ENCODE measurements around the gene P3H2.
"Not testable (repeated sequence)": the region's sequence is repeated elsewhere in the genome, so short reads cannot be mapped to it uniquely, and the experiment has no call there.

Gene P3H2

GRCh38 chr3:190155752-190156151, 35.1 kb upstream of the P3H2 start:
- POLR2A ChIA-PET, result no interaction called here
- CTCF ChIA-PET, result no interaction called here
- no peaks in the 10 kb centered on the region for H3K9me3 ChIP-seq (ENCODE audit: control insufficient read depth, insufficient read depth, low read depth, low read length)
- H3K27ac ChIP-seq (ENCODE audit: extremely low read depth, low read depth, low read length), result no peak overlapping the region
- H3K4me3 ChIP-seq (ENCODE audit: low read depth, low read length), result no peak overlapping the region
- no peak for TF ChIP-seq BCL6B (tag by site-specific recombination; IDR thresholded peaks at IDR 0.05)
- TF ChIP-seq SP2 (tag by site-specific recombination; IDR thresholded peaks at IDR 0.05), result no peak
- TF ChIP-seq ZNF488 (tag by site-specific recombination; IDR thresholded peaks at IDR 0.05), result no peak
- TF ChIP-seq BCL11A (tag by site-specific recombination; IDR thresholded peaks at IDR 0.05; ENCODE audit: low read depth), result no peak
- TF ChIP-seq GLI4 (tag by site-specific recombination; IDR thresholded peaks at IDR 0.05), result no peak
- TF ChIP-seq KLF7 (tag by site-specific recombination; IDR thresholded peaks at IDR 0.05; ENCODE audit: borderline replicate concordance), result no peak
- TF ChIP-seq ZNF654 (tag by site-specific recombination; IDR thresholded peaks at IDR 0.05; ENCODE audit: low read depth), result no peak
- no peak for TF ChIP-seq ZNF621 (tag by site-specific recombination; IDR thresholded peaks at IDR 0.05)
- no peak for TF ChIP-seq ZNF792 (tag by site-specific recombination; IDR thresholded peaks at IDR 0.05)
- H3K36me3 ChIP-seq (ENCODE audit: control insufficient read depth in 2 of 2, insufficient read depth in 1 of 2, low read length in 2 of 2), result no peaks in the 10 kb centered on the region
- peaks cover 6% of the 10 kb centered on the region for H3K4me1 ChIP-seq (ENCODE audit: control insufficient read depth, insufficient read depth, low read length)

GRCh38 chr3:190150681-190151080, 30.0 kb upstream of the P3H2 start:
- CTCF ChIA-PET, result interaction anchor here (0.6 kb wide), 1 partner anchor 8 kb away, joined by 3 read pairs; no protein-coding TSS in a partner anchor
- Histone ChIP-seq H3K36me3 (ENCODE audit: control insufficient read depth in 2 of 2, insufficient read depth in 1 of 2, low read length in 2 of 2) (no peaks in the 10 kb centered on the region), H3K9me3 (ENCODE audit: control insufficient read depth, insufficient read depth, low read depth, low read length) (no peaks in the 10 kb centered on the region), H3K27ac (ENCODE audit: extremely low read depth, low read depth, low read length) (no peak overlapping the region), H3K4me3 (ENCODE audit: low read depth, low read length) (no peak overlapping the region), H3K4me1 (ENCODE audit: control insufficient read depth, insufficient read depth, low read length) (peaks cover 6% of the 10 kb centered on the region)
- TF ChIP-seq ZNF24 (tag by site-specific recombination; IDR thresholded peaks at IDR 0.05) (no peak), ZNF48 (tag by site-specific recombination; IDR thresholded peaks at IDR 0.05) (no peak), PRDM10 (tag by site-specific recombination; IDR thresholded peaks at IDR 0.05) (no peak), SALL2 (tag by site-specific recombination; IDR thresholded peaks at IDR 0.05; ENCODE audit: borderline replicate concordance) (no peak), HOXD13 (CRISPR knock-in tag; IDR thresholded peaks at IDR 0.05; ENCODE audit: borderline replicate concordance) (no peak), ZNF148 (tag by site-specific recombination; IDR thresholded peaks at IDR 0.05; ENCODE audit: borderline replicate concordance) (no peak), ZNF202 (tag by site-specific recombination; IDR thresholded peaks at IDR 0.05; ENCODE audit: borderline replicate concordance) (no peak), ZNF626 (tag by site-specific recombination; IDR thresholded peaks at IDR 0.05) (no peak), TCF7L2 (IDR thresholded peaks at IDR 0.05; ENCODE audit: borderline replicate concordance, low read depth, low read length) (no peak), ZNF423 (tag by site-specific recombination; IDR thresholded peaks at IDR 0.05) (no peak), ZNF596 (tag by site-specific recombination; IDR thresholded peaks at IDR 0.05) (no peak), KLF10 (tag by site-specific recombination; IDR thresholded peaks at IDR 0.05) (no peak), ZNF2 (tag by site-specific recombination; IDR thresholded peaks at IDR 0.05) (no peak), ZNF302 (tag by site-specific recombination; IDR thresholded peaks at IDR 0.05; ENCODE audit: low read depth) (no peak)
- POLR2A ChIA-PET, result no interaction called here

- H3K36me3 ChIP-seq (ENCODE audit: control insufficient read depth in 2 of 2, insufficient read depth in 1 of 2, low read length in 2 of 2); H3K27ac ChIP-seq (ENCODE audit: extremely low read depth, low read depth, low read length); H3K9me3 ChIP-seq (ENCODE audit: control insufficient read depth, insufficient read depth, low read depth, low read length); H3K4me3 ChIP-seq (ENCODE audit: low read depth, low read length); POLR2A ChIA-PET; H3K4me1 ChIP-seq (ENCODE audit: control insufficient read depth, insufficient read depth, low read length): not testable (repeated sequence)
- CTCF ChIA-PET, result interaction anchor here (0.6 kb wide), 1 partner anchor 8 kb away, joined by 3 read pairs; no protein-coding TSS in a partner anchor
Measured at GRCh38 chr3:190149830-190150619, 29.3 kb upstream of the P3H2 start.
